ENCODE data around the gene MANSC1.

DNA sequence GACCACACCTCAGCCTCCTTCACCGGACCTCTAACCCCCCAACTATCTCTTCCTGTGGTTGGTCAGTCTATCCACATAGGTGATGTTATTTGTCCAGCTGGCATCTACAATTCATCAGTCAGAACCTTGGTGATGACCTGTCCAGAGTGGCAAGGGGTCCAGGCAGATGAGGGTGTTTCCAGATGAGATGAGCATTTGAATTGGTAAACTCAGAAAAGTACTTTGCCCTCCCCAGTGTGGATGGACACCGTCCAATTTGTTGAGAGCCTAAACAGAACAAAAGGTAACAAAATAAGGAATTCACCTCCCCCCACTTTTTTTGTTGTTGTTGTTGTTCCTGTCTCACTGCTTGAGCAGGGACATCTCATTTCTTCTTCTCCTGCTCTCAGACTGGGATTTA, 48.9 kb downstream of the MANSC1 start:
- TF ChIP-seq, protein P1, sequence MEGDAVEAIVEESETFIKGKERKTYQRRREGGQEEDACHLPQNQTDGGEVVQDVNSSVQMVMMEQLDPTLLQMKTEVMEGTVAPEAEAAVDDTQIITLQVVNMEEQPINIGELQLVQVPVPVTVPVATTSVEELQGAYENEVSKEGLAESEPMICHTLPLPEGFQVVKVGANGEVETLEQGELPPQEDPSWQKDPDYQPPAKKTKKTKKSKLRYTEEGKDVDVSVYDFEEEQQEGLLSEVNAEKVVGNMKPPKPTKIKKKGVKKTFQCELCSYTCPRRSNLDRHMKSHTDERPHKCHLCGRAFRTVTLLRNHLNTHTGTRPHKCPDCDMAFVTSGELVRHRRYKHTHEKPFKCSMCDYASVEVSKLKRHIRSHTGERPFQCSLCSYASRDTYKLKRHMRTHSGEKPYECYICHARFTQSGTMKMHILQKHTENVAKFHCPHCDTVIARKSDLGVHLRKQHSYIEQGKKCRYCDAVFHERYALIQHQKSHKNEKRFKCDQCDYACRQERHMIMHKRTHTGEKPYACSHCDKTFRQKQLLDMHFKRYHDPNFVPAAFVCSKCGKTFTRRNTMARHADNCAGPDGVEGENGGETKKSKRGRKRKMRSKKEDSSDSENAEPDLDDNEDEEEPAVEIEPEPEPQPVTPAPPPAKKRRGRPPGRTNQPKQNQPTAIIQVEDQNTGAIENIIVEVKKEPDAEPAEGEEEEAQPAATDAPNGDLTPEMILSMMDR (conservative IDR thresholded peaks at IDR 0.05): no peak
- no peak for TF ChIP-seq ZFX (IDR thresholded peaks at IDR 0.05)
